GM19328 (cell line): ENCODE data around the gene RAPGEF1.

ENCODE experiments used
- ATAC-seq: cut with Tn5 transposase; IDR thresholded peaks from one replicate; pipeline ENCODE4 v1.9.1; 2021; ENCODE audit warnings: mild to moderate bottlenecking, moderate library complexity; ENCODE audit not compliant: unreplicated experiment

The RAPGEF1 gene

DNA sequence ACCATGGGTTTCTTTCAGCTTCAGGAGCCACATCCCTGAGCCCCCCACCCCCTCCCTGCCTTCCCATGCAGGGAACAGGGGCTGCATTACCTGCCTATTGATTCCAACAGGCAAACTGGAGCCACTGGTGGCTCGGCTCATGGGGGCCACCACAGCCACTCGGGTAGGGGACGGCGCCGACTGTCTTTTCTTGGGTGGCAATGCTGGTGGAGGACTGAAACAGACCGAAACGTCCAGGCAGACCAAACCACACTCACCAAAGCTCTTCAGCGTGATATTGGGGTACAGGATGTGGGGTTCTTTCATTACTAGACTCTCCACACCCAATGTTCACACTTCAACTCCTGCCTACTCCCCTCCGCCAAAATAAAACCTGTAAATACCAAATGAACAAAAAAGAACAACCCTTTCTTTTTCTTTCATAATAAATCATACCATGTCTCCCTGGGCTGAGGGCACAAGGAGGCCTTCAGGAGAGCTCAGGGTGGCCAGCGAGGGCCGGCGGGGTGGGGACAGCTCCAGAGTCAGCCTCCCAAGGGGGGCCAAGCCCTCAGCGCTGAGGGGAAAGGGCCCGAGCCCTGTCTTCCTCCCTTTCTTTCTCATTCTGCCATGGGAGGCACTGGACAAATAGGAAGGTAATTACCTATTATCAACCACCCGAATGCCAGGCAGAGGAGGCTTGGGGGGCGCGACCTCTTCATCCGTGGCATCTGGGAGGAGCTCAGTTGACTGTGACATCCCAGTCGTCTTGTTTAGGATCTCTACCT, 111.2 kb downstream of the RAPGEF1 start:
- no peak for ATAC-seq

DNA sequence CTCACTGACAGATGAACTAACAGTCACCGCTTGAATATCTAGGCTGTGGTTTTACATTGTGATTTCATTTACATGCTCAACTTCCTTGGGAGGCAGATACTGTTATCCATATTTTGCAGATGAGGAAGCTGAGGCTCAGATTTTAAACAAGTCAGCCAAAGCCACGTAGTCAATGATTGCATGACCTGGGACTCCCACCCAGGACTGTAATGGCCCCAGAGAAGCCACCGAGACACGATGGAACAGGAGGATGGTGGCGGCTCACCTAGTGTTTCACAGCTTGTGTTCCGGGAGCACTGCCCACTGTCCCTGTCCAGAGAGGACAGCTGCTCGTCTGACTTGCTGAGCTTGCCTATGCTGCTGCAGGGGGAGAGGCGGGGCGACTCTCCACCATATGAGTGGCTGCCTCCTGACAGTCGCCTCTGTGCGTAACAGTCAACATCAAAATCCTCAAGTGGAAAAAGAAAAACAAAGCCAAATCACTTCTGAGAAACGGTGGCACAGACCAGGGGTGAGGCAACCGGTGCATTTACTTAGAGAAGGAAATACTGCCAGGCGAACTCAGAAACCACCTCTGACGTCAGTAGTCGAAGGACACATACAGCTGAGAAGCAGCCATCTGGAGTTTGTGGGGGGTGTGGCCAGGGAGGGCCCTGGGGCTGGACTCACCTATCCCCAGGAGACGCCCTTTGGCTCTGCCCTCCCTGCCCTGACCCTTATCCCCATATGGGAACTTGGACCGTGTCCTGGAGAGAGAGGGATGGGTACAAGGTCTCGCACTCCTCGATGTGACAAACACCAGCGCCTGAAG, 112.0 kb downstream of the RAPGEF1 start:
- ATAC-seq: no peak

DNA sequence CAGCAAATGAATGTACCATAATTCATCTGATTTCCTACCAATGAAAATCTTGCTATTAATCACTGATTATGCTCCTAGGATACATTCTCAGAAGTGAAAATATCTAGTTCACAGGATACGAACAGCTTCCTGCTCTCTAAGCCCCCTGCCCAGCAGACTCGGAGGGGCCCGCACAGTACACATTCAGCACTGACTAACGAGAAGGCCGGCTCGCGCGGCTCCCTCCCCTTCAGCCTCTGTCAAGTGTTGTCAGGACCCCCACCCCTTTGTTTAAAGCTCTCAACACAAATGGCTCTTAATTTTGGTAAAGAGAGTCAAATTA, 112.6 kb downstream of the RAPGEF1 start:
- no peak for ATAC-seq

DNA sequence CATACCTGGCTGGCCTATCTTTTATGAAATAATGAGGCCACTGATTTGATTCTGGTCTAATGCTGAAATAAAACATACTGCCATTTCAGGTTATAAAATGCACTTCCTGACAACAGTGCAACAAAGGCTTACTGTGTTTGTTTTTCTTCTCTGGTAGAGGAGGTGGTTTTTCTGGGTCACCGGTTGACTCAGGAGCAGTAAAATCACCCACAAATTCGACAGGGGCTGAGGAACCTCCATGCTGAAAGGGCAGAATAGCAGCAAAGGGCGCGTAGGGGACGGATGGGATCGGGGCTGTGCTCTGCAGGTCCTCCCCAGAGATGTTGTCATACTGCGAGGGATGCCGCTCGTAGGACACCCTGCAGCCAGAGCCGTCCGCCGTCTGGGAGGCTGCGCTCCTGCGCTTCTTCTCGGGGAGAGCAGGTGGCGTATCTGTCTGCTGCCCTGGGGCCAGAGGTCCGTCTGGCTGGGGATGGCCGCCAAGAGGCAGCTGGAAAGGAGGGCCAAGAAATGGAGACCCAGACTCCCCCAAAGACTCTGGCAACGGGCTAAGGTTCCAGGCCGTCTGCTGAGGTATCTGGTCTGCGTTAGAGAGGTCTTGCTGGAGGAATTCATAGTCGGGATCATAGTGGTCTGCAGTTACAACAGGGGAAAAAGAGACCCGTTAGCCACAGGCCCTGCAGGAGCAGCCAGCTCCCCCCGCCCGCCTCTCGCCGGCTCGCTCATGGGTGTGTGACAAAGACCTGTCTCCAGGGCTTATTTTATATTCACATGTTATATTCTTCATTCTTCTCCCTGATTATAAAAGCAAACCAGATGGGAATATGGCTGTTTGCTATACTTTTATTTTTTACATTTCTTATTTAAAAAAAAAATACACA, 113.8 kb downstream of the RAPGEF1 start:
- ATAC-seq: no peak

DNA sequence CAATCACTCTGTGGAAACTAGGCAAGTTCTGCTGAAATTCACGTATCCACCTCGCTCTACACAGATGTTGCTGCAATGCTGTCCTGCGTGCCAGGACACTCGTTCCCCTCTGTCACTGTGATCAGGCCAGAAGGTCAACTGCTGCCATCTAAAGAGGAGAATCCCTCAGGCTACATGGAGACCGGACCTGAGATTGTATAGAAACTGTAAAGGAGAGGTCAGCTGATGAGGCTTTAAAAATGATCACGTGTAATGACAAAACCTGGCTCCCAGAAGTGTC, 114.4 kb downstream of the RAPGEF1 start:
- ATAC-seq: no peak

DNA sequence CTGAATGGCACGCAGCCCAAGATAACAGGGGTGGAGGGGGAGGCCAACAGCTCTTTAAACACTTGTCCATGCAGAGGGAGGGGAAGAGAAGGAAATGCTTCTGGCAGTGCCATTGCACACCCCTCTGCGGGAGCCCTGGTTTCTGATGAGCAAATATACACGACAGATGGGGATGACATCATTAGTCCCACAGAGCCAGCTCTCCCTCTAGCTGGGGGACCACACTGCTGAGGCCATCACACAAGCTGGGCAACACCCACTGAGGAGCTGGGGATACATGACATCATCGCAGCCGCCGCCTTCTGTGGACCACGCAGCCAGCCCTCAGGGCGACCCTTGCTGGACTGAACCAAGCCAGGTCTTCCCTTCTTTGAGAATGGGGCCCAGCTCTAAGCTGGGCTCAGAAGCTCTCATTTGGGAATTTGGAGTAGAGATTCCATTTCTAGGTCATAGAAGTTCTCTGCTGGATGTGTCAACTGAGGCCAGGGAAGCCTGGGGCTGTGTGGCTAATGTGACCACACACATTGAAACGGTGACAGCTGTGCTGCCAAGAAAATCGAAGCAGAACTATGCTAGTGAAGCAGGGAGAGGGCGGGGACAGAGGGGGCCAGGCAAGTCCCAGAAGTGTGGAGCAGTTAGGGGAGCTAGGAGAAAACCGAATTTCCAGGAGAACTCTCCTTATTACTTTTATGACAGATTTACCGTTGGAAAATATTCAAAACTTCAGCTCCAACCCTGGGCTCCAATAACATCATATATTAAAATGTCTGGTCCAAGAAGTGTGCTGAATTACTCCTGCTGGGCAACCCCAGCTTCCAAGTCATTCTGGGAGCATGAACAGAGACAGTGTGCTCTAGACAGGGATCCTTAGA, 115.0 kb downstream of the RAPGEF1 start:
- ATAC-seq: no peak

DNA sequence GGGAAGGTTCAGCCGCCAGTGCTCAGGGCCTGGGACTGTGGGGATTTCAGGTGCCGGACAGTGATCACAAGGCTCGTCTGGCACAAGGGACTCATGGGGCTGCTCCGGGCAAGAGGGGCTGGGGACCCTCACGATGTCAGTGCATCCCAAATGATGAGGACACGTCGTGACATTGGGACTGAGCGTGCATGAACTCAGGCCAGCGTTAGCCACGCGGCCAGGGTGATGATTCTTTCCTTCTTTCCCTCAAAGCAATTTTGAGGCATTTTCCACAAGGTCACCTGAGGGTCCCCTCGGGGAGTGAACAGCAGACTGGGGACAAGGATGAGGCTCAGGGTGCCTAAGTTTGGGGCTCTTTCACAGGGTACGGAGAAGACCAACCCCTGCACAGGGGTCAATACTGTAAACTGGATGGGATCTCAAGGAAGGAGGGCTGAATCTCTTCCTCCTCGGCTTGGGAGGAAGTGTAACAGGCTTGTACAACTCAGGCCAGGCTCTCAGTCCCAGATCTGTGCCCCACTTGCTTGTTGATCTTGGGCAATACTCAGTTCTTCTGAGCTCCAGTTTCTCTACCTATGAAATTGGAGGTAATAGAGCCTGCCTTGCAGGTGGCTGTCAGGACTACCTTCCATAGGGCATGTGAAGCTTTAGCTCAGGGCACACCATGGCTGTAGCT, 116.1 kb downstream of the RAPGEF1 start:
- no peak for ATAC-seq

DNA sequence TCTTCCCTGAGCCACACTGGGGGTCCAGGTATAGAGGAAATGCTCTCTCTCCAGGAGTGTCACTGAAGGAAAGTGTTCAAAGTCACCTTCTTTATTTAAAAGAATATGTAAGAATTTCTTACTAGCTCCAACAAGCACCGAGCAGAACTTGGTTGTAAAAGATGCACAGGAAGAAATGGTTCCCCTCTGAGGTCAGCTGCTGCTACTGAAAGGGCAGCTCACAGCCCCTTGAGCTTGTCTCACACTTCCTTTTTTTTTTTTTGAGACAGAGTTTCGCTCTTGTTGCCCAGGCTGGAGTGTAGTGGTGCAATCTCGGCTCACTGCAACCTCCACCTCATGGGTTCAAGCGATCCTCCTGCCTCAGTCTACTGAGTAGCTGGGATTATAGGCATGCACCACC, 117.4 kb downstream of the RAPGEF1 start:
- no peak for ATAC-seq

DNA sequence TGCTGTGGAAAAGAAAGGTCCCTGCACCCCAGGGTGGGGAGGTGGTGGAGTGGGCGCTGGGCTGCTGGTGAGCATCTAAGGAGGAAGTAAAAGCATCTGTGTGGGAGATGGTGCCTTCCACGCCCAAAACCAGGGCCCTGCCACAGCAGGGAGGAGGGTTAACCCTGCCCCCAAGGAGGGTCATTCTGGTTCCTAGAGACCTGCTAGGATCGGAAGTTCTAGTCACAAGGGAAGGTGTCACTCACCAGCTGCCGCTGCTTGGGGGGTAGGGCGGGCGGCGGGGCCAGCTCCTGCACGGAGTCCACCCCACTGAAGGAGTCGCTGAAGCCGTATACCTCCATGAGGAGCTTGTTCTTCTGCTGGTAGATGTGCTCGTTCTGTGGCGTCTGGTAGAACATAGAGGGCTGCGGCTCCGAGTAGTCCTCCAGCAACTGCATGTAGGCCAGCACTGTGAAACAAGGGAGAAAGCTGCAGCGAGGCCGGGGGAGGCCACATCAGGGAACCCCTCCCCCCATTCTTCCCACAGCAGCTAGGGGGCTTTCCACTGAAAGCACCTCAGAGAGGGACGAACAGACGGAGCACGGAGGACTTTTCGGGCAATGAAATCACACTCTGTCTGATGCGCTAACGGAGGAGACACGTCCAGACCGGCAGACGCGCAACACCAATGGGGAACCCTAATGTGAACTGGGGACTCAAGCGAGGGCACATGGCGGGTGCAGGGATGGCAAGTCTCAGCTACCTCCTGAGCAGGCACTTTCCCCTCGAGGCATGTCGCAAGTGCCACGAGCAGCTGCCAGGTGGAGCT, 118.1 kb downstream of the RAPGEF1 start:
- ATAC-seq: no peak

DNA sequence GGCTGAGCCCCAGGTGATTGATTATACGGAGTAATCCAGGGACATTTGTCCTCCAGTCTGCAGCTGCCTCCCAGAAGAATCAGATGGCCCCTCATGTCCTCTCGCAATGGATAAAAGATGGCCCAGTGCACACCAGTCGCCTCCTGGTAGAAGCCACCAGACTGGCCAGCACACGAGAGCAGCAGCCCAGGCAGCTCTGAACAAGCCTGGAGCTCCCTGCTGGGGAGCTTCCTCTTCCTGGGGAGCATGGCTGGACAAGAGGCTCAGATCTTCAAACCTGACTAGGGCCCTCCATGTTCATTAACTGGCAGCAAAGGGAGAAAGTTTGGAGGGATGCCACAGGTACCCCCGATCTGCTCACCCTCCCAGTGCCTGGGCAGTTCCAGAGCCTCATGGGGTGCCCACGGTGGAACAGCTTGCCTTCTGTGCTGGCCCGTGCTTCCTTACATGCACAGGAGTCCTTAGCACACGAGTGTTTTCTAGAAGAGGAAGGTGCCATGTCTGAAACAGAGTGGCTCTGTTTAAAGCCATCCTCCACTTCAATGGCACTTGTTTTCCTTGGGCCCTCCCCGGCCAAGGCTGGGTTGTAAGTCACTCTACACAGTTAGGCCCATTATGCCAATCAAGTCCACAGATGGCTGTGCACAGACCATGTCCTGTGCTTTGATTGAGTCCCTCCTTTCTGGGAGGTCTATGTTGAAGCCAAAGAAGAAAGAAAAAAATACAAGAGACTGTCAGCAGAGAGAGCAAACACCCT, 118.9 kb downstream of the RAPGEF1 start:
- ATAC-seq: no peak

DNA sequence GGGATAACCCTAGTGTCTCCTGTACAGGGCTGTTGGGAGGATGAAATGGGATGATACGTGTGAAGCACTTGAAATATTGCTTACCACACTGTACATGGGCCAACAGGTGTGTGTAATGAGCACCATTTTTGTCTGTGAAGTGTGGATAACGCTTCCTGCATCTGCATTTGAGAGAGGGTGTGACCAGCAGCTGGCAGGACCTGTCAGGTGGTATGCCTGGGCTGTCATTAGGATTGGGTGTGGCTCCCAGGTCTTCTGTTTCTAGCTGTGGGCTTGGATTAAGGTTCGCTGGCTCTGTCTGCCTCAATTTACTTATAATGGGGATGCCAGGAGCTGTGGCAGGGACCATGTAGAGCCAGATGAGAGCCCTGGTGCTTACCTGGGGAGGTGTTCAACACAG, 120.2 kb downstream of the RAPGEF1 start:
- ATAC-seq: no peak

DNA sequence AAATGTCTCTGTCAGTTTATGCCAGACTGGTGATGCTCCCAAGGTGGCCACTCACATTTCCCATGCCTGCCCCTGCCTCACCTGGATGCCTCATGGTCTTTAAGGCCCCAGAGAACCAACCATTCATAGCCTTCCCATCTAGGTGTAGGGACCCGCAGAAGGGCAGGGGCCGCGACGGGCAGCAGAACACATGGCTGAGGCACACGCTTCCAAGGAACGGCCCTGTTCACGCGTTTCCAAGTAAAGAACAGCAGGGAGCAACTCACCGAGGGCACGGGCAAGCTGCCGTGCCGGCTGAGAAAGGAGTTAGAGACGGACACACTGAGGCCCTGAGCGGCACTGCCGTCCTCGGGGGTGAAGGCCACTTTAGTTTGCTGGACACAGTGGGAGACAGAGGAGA, 121.1 kb downstream of the RAPGEF1 start:
- ATAC-seq: no peak

DNA sequence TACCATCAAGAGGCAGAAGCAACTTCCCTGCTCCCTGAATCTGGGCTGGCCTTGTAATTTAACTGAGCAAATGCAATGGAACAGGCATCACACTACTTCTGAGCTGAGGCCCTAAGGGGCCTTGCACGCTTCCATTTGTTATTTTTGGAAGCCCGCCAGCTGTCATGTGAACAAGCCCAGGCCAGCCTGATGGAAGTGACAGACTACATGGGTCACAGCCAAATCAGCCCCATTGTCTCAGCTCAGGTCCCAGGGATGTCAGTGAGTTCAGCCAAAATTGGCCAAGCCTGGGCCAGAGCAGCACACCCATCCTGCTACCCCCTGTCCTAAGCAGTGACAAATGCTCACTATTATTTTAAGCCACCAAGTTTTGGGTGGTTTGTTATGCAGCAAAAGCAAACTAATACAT, 121.8 kb downstream of the RAPGEF1 start:
- ATAC-seq: no peak

DNA sequence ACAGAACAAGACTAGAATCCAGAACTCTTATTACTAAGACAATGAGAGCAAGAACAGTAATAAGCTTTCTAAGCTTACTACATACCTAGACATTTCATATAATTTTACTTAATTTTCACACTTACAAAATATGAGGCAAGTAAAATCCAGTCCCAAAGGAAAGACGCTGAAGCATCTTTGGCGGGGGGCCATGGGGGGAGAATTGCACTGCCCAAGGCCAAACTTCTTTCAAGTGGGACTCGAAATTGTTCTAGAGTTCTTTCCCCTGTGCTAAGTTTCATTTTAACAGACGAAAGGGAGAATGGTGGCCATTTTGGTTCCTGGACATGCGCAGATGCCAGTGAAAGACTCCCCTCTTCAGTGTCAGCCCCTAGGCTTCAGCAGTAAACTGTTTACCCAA, 122.3 kb downstream of the RAPGEF1 start:
- ATAC-seq: no peak

DNA sequence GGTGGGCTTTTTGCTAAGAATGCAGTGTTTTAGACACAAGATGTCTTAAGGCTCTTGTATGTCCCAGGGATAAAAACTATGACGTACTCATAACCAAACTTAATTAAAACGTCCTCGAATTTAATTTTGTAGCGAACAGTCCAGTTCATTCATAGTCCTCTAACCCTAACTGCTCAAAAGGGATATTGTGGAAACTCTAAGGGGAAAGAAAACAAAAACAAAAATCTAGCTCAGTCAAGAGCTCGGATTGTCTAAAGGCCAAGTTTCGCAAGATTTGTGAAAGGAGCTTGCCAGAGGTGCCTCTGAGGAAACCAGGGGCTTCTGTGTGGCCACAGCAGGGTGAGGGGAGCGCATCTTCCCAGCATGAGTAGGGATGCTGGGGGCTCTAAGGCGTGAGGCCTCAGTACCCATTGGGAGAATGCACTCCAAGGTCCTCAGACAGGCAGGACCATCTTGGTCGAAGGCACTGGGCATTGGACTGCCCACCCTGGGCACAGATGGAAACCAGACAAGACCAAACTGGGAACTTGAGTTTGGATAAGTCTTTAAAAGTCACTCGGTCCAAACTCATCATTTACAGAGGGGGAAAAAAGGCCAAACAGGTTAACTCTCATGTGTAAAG, 122.8 kb downstream of the RAPGEF1 start:
- no peak for ATAC-seq

DNA sequence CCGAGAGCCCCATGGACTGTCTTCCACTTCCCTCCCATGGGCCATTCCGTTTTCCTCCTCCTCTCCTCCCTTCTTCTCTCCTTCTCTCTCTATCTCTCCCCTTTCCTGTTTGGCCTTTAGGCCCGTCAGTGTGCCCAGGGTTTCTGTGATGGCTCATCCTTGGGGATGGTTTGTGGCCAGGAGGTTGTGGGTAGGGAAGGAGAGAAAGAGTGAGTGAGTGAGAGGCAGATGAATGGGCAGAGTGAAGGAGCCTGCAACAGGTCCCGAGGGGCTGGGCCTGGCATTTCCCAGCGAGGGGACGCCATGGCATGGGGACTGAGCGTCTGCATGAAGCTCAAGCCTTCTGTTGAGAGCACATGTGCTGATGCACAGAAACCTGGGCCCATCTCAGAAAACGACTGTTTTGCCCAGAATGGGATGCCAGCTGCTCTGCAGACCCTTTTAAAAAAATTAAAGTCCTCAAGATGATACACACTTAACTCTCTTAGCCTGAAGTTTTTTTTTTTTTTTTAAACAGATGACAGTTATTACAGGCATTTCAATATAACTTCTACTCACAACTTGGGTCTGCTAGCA, 125.4 kb downstream of the RAPGEF1 start:
- no peak for ATAC-seq

DNA sequence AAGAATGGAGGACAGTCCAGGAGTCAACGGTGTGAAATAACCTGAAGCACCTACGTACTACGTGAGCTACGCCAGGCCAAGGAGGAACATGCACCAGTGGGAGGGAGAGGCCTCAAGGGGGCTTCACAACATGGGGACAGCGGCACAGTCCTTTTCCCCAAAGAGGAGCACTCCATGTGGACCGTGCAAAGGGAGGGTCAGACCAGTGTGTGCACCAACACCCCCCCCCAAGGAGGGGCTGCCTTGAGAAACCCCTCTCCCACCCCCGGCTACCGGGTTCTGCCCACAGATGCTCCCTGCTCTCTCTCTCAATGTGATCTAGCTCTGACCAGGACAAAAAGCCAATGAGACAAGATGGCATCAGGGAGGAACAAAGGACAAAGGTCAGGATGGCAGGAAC, 126.0 kb downstream of the RAPGEF1 start:
- ATAC-seq: no peak

DNA sequence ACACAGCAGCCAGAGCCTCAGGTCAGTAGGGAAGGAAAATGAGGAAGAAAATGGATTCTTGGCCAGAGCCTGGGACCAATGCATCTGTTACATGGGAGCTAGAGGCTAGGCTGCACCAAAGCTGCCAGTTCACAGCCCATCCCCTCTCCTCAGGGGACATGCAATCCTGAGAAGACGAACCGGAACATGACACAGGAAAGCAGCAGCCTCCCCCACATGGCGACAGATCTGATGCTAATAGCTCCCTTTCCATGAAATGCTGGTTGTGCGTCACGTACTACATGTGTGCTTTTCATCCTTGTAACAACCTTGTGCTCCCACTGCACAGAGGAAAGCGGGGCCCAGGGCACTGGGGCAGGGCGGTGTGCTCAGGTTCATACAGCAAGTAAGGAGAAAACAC, 127.0 kb downstream of the RAPGEF1 start:
- no peak for ATAC-seq
